ENCODE results near the gene ABCD3. TPM values are rescaled to one million over a fixed set of nuclear protein-coding genes. Genes with fewer than 3 reads are reported as not detected.
A peak's percentile ranks its signal among the peaks of the same experiment; 100 is the strongest.
"Not testable (repeated sequence)": the region's sequence is repeated elsewhere in the genome, so short reads cannot be mapped to it uniquely, and the experiment has no call there.

Gene ABCD3
- total RNA-seq (2012; rRNA removed), result 26.9 and 33.7 TPM in 2 replicates

- H3K4me1 ChIP-seq (ENCODE audit: control insufficient read depth, insufficient read depth, low read length), result peaks cover 29% of the 10 kb centered on the region
- no peaks in the 10 kb centered on the region for H3K36me3 ChIP-seq (ENCODE audit: insufficient read depth, low read length)
- H3K4me2 ChIP-seq (ENCODE audit: low read length), result peak within 1 kb of the TSS; percentile 87
- H3K9me3 ChIP-seq (replicated peaks; ENCODE audit: low read length), result no peaks in the 10 kb centered on the region
- H3K27me3 ChIP-seq (ENCODE audit: control insufficient read depth, insufficient read depth, low read length), result no peaks in the 10 kb centered on the region
- peak within 1 kb of the TSS; percentile 85 for H3K9ac ChIP-seq (ENCODE audit: low read depth, low read length)
- peak within 1 kb of the TSS; percentile 80 for H3K4me3 ChIP-seq (ENCODE audit: low read length)
Measured at GRCh38 chr1:94417978-94418663, at the start of gene ABCD3. Gene ABCD3 (plus strand): TSS chr1:94418389. CDS start chr1:94418479, 90 bp downstream.

GRCh38 chr1:94372771-94373170 lies 45.4 kb upstream of the ABCD3 start:
- not testable (repeated sequence) for H3K4me2 ChIP-seq (ENCODE audit: low read length); H3K9me3 ChIP-seq (replicated peaks; ENCODE audit: low read length); H3K27me3 ChIP-seq (ENCODE audit: control insufficient read depth, insufficient read depth, low read length); H3K9ac ChIP-seq (ENCODE audit: low read depth, low read length); H3K36me3 ChIP-seq (ENCODE audit: insufficient read depth, low read length); H3K4me3 ChIP-seq (ENCODE audit: low read length)
- H3K4me1 ChIP-seq (ENCODE audit: control insufficient read depth, insufficient read depth, low read length), result peaks cover 15% of the 10 kb centered on the region

GRCh38 chr1:94373311-94373710 lies 44.9 kb upstream of the ABCD3 start:
- not testable (repeated sequence) for H3K4me2 ChIP-seq (ENCODE audit: low read length); H3K27me3 ChIP-seq (ENCODE audit: control insufficient read depth, insufficient read depth, low read length); H3K4me3 ChIP-seq (ENCODE audit: low read length); H3K9me3 ChIP-seq (replicated peaks; ENCODE audit: low read length); H3K36me3 ChIP-seq (ENCODE audit: insufficient read depth, low read length); H3K9ac ChIP-seq (ENCODE audit: low read depth, low read length)
- H3K4me1 ChIP-seq (ENCODE audit: control insufficient read depth, insufficient read depth, low read length), result peaks cover 15% of the 10 kb centered on the region

GRCh38 chr1:94375666-94376065 lies 42.5 kb upstream of the ABCD3 start:
- not testable (repeated sequence) for H3K9me3 ChIP-seq (replicated peaks; ENCODE audit: low read length); H3K27me3 ChIP-seq (ENCODE audit: control insufficient read depth, insufficient read depth, low read length); H3K36me3 ChIP-seq (ENCODE audit: insufficient read depth, low read length); H3K9ac ChIP-seq (ENCODE audit: low read depth, low read length)
- Histone ChIP-seq H3K4me2 (ENCODE audit: low read length) (peak overlapping the region; percentile 52), H3K4me3 (ENCODE audit: low read length) (peak overlapping the region; percentile 27), H3K4me1 (ENCODE audit: control insufficient read depth, insufficient read depth, low read length) (peaks cover 15% of the 10 kb centered on the region)

GRCh38 chr1:94378493-94378892 lies 39.7 kb upstream of the ABCD3 start:
- H3K27me3 ChIP-seq (ENCODE audit: control insufficient read depth, insufficient read depth, low read length); H3K9me3 ChIP-seq (replicated peaks; ENCODE audit: low read length); H3K4me2 ChIP-seq (ENCODE audit: low read length); H3K4me3 ChIP-seq (ENCODE audit: low read length); H3K9ac ChIP-seq (ENCODE audit: low read depth, low read length); H3K36me3 ChIP-seq (ENCODE audit: insufficient read depth, low read length): not testable (repeated sequence)
- peaks cover 15% of the 10 kb centered on the region for H3K4me1 ChIP-seq (ENCODE audit: control insufficient read depth, insufficient read depth, low read length)

- Histone ChIP-seq H3K9me3 (replicated peaks; ENCODE audit: low read length) (no peaks in the 10 kb centered on the region), H3K4me1 (ENCODE audit: control insufficient read depth, insufficient read depth, low read length) (peaks cover 15% of the 10 kb centered on the region), H3K9ac (ENCODE audit: low read depth, low read length) (no peak overlapping the region), H3K36me3 (ENCODE audit: insufficient read depth, low read length) (no peaks in the 10 kb centered on the region), H3K4me3 (ENCODE audit: low read length) (no peak overlapping the region), H3K27me3 (ENCODE audit: control insufficient read depth, insufficient read depth, low read length) (peaks cover 7% of the 10 kb centered on the region), H3K4me2 (ENCODE audit: low read length) (no peak overlapping the region)
Measured at GRCh38 chr1:94379615-94380014, 38.6 kb upstream of the ABCD3 start.

- Histone ChIP-seq H3K27me3 (ENCODE audit: control insufficient read depth, insufficient read depth, low read length) (peaks cover 11% of the 10 kb centered on the region), H3K9ac (ENCODE audit: low read depth, low read length) (no peak overlapping the region), H3K4me1 (ENCODE audit: control insufficient read depth, insufficient read depth, low read length) (no peaks in the 10 kb centered on the region), H3K9me3 (replicated peaks; ENCODE audit: low read length) (no peaks in the 10 kb centered on the region), H3K4me3 (ENCODE audit: low read length) (no peak overlapping the region), H3K4me2 (ENCODE audit: low read length) (no peak overlapping the region), H3K36me3 (ENCODE audit: insufficient read depth, low read length) (no peaks in the 10 kb centered on the region)
Measured at GRCh38 chr1:94382201-94382600, 36.0 kb upstream of the ABCD3 start.

- H3K4me2 ChIP-seq (ENCODE audit: low read length), result no peak overlapping the region
- H3K9ac ChIP-seq (ENCODE audit: low read depth, low read length), result no peak overlapping the region
- no peaks in the 10 kb centered on the region for H3K9me3 ChIP-seq (replicated peaks; ENCODE audit: low read length)
- H3K36me3 ChIP-seq (ENCODE audit: insufficient read depth, low read length), result no peaks in the 10 kb centered on the region
- no peak overlapping the region for H3K4me3 ChIP-seq (ENCODE audit: low read length)
- no peaks in the 10 kb centered on the region for H3K4me1 ChIP-seq (ENCODE audit: control insufficient read depth, insufficient read depth, low read length)
- peaks cover 19% of the 10 kb centered on the region for H3K27me3 ChIP-seq (ENCODE audit: control insufficient read depth, insufficient read depth, low read length)
Measured at GRCh38 chr1:94383966-94384408, 34.2 kb upstream of the ABCD3 start.

- Histone ChIP-seq H3K36me3 (ENCODE audit: insufficient read depth, low read length) (no peaks in the 10 kb centered on the region), H3K4me3 (ENCODE audit: low read length) (no peak overlapping the region), H3K9me3 (replicated peaks; ENCODE audit: low read length) (no peaks in the 10 kb centered on the region), H3K4me1 (ENCODE audit: control insufficient read depth, insufficient read depth, low read length) (no peaks in the 10 kb centered on the region), H3K27me3 (ENCODE audit: control insufficient read depth, insufficient read depth, low read length) (peaks cover 16% of the 10 kb centered on the region), H3K9ac (ENCODE audit: low read depth, low read length) (no peak overlapping the region), H3K4me2 (ENCODE audit: low read length) (no peak overlapping the region)
Measured at GRCh38 chr1:94384485-94385265, 33.5 kb upstream of the ABCD3 start.

- peaks cover 13% of the 10 kb centered on the region for H3K27me3 ChIP-seq (ENCODE audit: control insufficient read depth, insufficient read depth, low read length)
- H3K4me2 ChIP-seq (ENCODE audit: low read length), result no peak overlapping the region
- no peak overlapping the region for H3K4me3 ChIP-seq (ENCODE audit: low read length)
- no peak overlapping the region for H3K9ac ChIP-seq (ENCODE audit: low read depth, low read length)
- H3K9me3 ChIP-seq (replicated peaks; ENCODE audit: low read length), result no peaks in the 10 kb centered on the region
- H3K36me3 ChIP-seq (ENCODE audit: insufficient read depth, low read length), result no peaks in the 10 kb centered on the region
- H3K4me1 ChIP-seq (ENCODE audit: control insufficient read depth, insufficient read depth, low read length), result no peaks in the 10 kb centered on the region
Measured at GRCh38 chr1:94385308-94385929, 32.8 kb upstream of the ABCD3 start.

GRCh38 chr1:94389298-94389697 lies 28.9 kb upstream of the ABCD3 start:
- Histone ChIP-seq H3K36me3 (ENCODE audit: insufficient read depth, low read length) (no peaks in the 10 kb centered on the region), H3K4me1 (ENCODE audit: control insufficient read depth, insufficient read depth, low read length) (no peaks in the 10 kb centered on the region)

More at GRCh38 chr1:94389298-94389697, 28.9 kb upstream of the ABCD3 start:
- no peak overlapping the region for H3K9ac ChIP-seq (ENCODE audit: low read depth, low read length)
- H3K4me2 ChIP-seq (ENCODE audit: low read length), result no peak overlapping the region
- H3K27me3 ChIP-seq (ENCODE audit: control insufficient read depth, insufficient read depth, low read length), result peaks cover 17% of the 10 kb centered on the region
- no peaks in the 10 kb centered on the region for H3K9me3 ChIP-seq (replicated peaks; ENCODE audit: low read length)
- H3K4me3 ChIP-seq (ENCODE audit: low read length), result no peak overlapping the region
